ENCODE data around the gene ATP2A3.

- TF ChIP-seq CTCF (IDR thresholded peaks at IDR 0.05) (no peak), POLR2A (IDR thresholded peaks at IDR 0.05) (no peak)
These were observed 14.8 kb downstream of the ATP2A3 start for GRCh38 chr17:3949418-3949817.
